Muscle of back (tissue), 11 donors: Measurements from ENCODE around the gene PARL. TPM values are rescaled to one million over a fixed set of nuclear protein-coding genes. Genes with fewer than 3 reads are reported as not detected.
A peak's percentile ranks its signal among the peaks of the same experiment; 100 is the strongest.

Experiments
- DNase-seq, 3 donors: peaks; one replicate each; pipeline versions ENCODE4 v3.0.0 to v3.0.0-alpha.2; 2013
- polyA plus RNA-seq, 10 donors: library from polyadenylated mRNA; unstranded; fragments of 120-200 nt; gene quantifications; one replicate each; pipeline ENCODE4 v1.2.1, GENCODE V29; 2013; ENCODE audit not compliant: insufficient read length in 10 of 10

Gene PARL
- polyA plus RNA-seq, 10 donors, result 25.0 to 39.7 (median 31.6) TPM

- DNase-seq, result no peak
Observed at GRCh38 chr3:183862610-183863009, 22.1 kb downstream of the PARL start.

GRCh38 chr3:183857863-183858262, 26.8 kb downstream of the PARL start:
- no peak for DNase-seq

GRCh38 chr3:183854318-183855035, 30.2 kb downstream of the PARL start:
- no peak for DNase-seq

GRCh38 chr3:183845608-183846288, 38.9 kb downstream of the PARL start:
- DNase-seq, result no peak

GRCh38 chr3:183845090-183845489, 39.6 kb downstream of the PARL start:
- DNase-seq, result no peak

GRCh38 chr3:183844606-183845005, 40.1 kb downstream of the PARL start:
- DNase-seq, result peak in 1 of 3 donors; percentile 43

GRCh38 chr3:183839751-183840150, 44.9 kb downstream of the PARL start:
- DNase-seq, result no peak

GRCh38 chr3:183837894-183838293, 46.8 kb downstream of the PARL start:
- DNase-seq, result no peak

GRCh38 chr3:183837390-183837789, 47.3 kb downstream of the PARL start:
- no peak for DNase-seq

- DNase-seq, result no peak
Observed at GRCh38 chr3:183833516-183833915, 51.2 kb downstream of the PARL start.

- DNase-seq, result no peak
Observed at GRCh38 chr3:183830187-183830586, 54.5 kb downstream of the PARL start.

GRCh38 chr3:183829466-183829865, 55.2 kb downstream of the PARL start:
- DNase-seq, result no peak

- DNase-seq, result no peak
Observed at GRCh38 chr3:183828538-183828870, 56.2 kb downstream of the PARL start.

GRCh38 chr3:183827809-183828537, 56.7 kb downstream of the PARL start:
- DNase-seq, result no peak

GRCh38 chr3:183826448-183827250, 58.0 kb downstream of the PARL start:
- no peak for DNase-seq

GRCh38 chr3:183825456-183826161, 59.1 kb downstream of the PARL start, which contains the start of gene MAP6D1:
TSS of gene MAP6D1 (minus strand) at chr3:183825577. CDS start at chr3:183825547, 30 bp downstream.
- DNase-seq, result peak; percentile 58 to 76 (median 63)

- peak in 1 of 3 donors; percentile 50 for DNase-seq
Observed at GRCh38 chr3:183824761-183825455, 59.8 kb downstream of the PARL start.

- DNase-seq, result no peak
Observed at GRCh38 chr3:183823963-183824362, 60.7 kb downstream of the PARL start.

- no peak for DNase-seq
Observed at GRCh38 chr3:183822631-183823030, 62.0 kb downstream of the PARL start.

GRCh38 chr3:183819831-183820230, 64.8 kb downstream of the PARL start:
- DNase-seq, result no peak
